ENCODE data around the gene CFAP70. TPM values are rescaled to one million over a fixed set of nuclear protein-coding genes. Genes with fewer than 3 reads are reported as not detected.
"Not testable (repeated sequence)": the region's sequence is repeated elsewhere in the genome, so short reads cannot be mapped to it uniquely, and the experiment has no call there.

CFAP70 gene
- total RNA-seq, 2 experiments from 2014 or later, result 2.0 to 2.2 TPM

GRCh38 chr10:73368238-73368637 is 9.6 kb upstream of the CFAP70 start:
- Mint-ChIP-seq H3K9me3 (peaks cover 3% of the 10 kb centered on the region), H3K4me1 (peaks cover 2% of the 10 kb centered on the region), H3K36me3 (peaks cover 44% of the 10 kb centered on the region), H3K4me3 (no peak overlapping the region), H3K27ac (no peak overlapping the region), H3K27me3 (no peaks in the 10 kb centered on the region)
- no peak for ATAC-seq (ENCODE audit: low read depth)
- POLR2A ChIA-PET, result no interaction called here
- DNase-seq, result no peak

GRCh38 chr10:73366381-73367298 is 8.0 kb upstream of the CFAP70 start:
- DNase-seq, result no peak
- Mint-ChIP-seq H3K4me3 (no peak overlapping the region), H3K36me3 (peaks cover 42% of the 10 kb centered on the region), H3K4me1 (peaks cover 2% of the 10 kb centered on the region), H3K27ac (peak overlapping the region; percentile 8), H3K27me3 (no peaks in the 10 kb centered on the region), H3K9me3 (peaks cover 5% of the 10 kb centered on the region)
- no peak for ATAC-seq (ENCODE audit: low read depth)
- POLR2A ChIA-PET, result interaction anchor here (0.6 to 0.7 kb wide), 4 partner anchors 8 to 1222 kb away, joined by 3 to 5 read pairs (median 4); partner anchors contain the start of gene CFAP70

GRCh38 chr10:73364964-73365363 is 6.3 kb upstream of the CFAP70 start:
- Mint-ChIP-seq H3K9me3 (peaks cover 6% of the 10 kb centered on the region), H3K27ac (no peak overlapping the region), H3K4me3 (no peak overlapping the region), H3K4me1 (peaks cover 2% of the 10 kb centered on the region), H3K27me3 (no peaks in the 10 kb centered on the region), H3K36me3 (peaks cover 38% of the 10 kb centered on the region)
- no peak for DNase-seq
- ATAC-seq (ENCODE audit: low read depth), result no peak
- POLR2A ChIA-PET, result no interaction called here

- peaks cover 9% of the 10 kb centered on the region for H3K4me1 Mint-ChIP-seq
- no peaks in the 10 kb centered on the region for H3K27me3 Mint-ChIP-seq
- peaks cover 3% of the 10 kb centered on the region for H3K9me3 Mint-ChIP-seq
- DNase-seq (no peak), ATAC-seq (ENCODE audit: low read depth) (no peak)
- H3K27ac Mint-ChIP-seq, result no peak overlapping the region
- POLR2A ChIA-PET, result interaction anchor here (1.3 to 2.6 kb wide), 5 partner anchors 8 to 137 kb away, joined by 3 to 14 read pairs (median 10); partner anchors contain the start of genes DNAJC9, MRPS16 and PPP3CB
- H3K36me3 Mint-ChIP-seq, result peaks cover 7% of the 10 kb centered on the region
- no peak overlapping the region for H3K4me3 Mint-ChIP-seq
Measured at GRCh38 chr10:73359492-73359891, 828 bp upstream of the CFAP70 start.

- H3K36me3 Mint-ChIP-seq, result peaks cover 7% of the 10 kb centered on the region
- no peaks in the 10 kb centered on the region for H3K27me3 Mint-ChIP-seq
- peaks cover 9% of the 10 kb centered on the region for H3K4me1 Mint-ChIP-seq
- POLR2A ChIA-PET, result interaction anchor here (0.6 to 2.6 kb wide), 6 partner anchors 12 to 294 kb away, joined by 3 to 14 read pairs (median 8); partner anchors contain the start of genes DNAJC9, MRPS16, P4HA1 and PPP3CB
- DNase-seq (no peak), ATAC-seq (ENCODE audit: low read depth) (no peak)
- H3K27ac Mint-ChIP-seq, result peak overlapping the region; percentile 91
- H3K4me3 Mint-ChIP-seq, result peak overlapping the region; percentile 97
- H3K9me3 Mint-ChIP-seq, result peaks cover 3% of the 10 kb centered on the region
Measured at GRCh38 chr10:73357821-73358220, 843 bp downstream of the CFAP70 start.

- H3K27ac Mint-ChIP-seq, result no peak overlapping the region
- peak overlapping the region; percentile 97 for H3K4me3 Mint-ChIP-seq
- no peak for DNase-seq
- peaks cover 7% of the 10 kb centered on the region for H3K36me3 Mint-ChIP-seq
- peaks cover 9% of the 10 kb centered on the region for H3K4me1 Mint-ChIP-seq
- ATAC-seq (ENCODE audit: low read depth), result no peak
- H3K27me3 Mint-ChIP-seq, result no peaks in the 10 kb centered on the region
- H3K9me3 Mint-ChIP-seq, result peaks cover 3% of the 10 kb centered on the region
- POLR2A ChIA-PET, result interaction anchor here (2.5 to 2.6 kb wide), 2 partner anchors 105 to 110 kb away, joined by 10 to 14 read pairs; partner anchors contain the start of genes DNAJC9 and MRPS16
Measured at GRCh38 chr10:73357166-73357565, 1.5 kb downstream of the CFAP70 start.

GRCh38 chr10:73344269-73344668 is 14.4 kb downstream of the CFAP70 start:
- H3K9me3 Mint-ChIP-seq, result no peaks in the 10 kb centered on the region
- no peaks in the 10 kb centered on the region for H3K27me3 Mint-ChIP-seq

GRCh38 chr10:73340121-73340520 is 18.5 kb downstream of the CFAP70 start:
- H3K36me3 Mint-ChIP-seq, result no peaks in the 10 kb centered on the region
- H3K9me3 Mint-ChIP-seq, result no peaks in the 10 kb centered on the region
- no peak overlapping the region for H3K27ac Mint-ChIP-seq
- no peaks in the 10 kb centered on the region for H3K4me1 Mint-ChIP-seq
- ATAC-seq (ENCODE audit: low read depth) (no peak), DNase-seq (no peak)
- POLR2A ChIA-PET, result no interaction called here
- H3K4me3 Mint-ChIP-seq, result no peak overlapping the region
- H3K27me3 Mint-ChIP-seq, result no peaks in the 10 kb centered on the region

More at GRCh38 chr10:73344269-73344668, 14.4 kb downstream of the CFAP70 start:
- Mint-ChIP-seq H3K27ac (no peak overlapping the region), H3K36me3 (no peaks in the 10 kb centered on the region), H3K4me3 (no peak overlapping the region), H3K4me1 (no peaks in the 10 kb centered on the region)
- DNase-seq (no peak), ATAC-seq (ENCODE audit: low read depth) (no peak)
- POLR2A ChIA-PET, result no interaction called here

GRCh38 chr10:73339436-73339835 is 19.2 kb downstream of the CFAP70 start:
- DNase-seq (no peak), ATAC-seq (ENCODE audit: low read depth) (no peak)
- Mint-ChIP-seq H3K36me3 (no peaks in the 10 kb centered on the region), H3K27me3 (no peaks in the 10 kb centered on the region), H3K9me3 (no peaks in the 10 kb centered on the region), H3K27ac (no peak overlapping the region), H3K4me3 (no peak overlapping the region), H3K4me1 (no peaks in the 10 kb centered on the region)
- POLR2A ChIA-PET, result interaction anchor here (0.6 kb wide), 1 partner anchor 172 kb away, joined by 3 read pairs; the partner anchor contains the start of genes ECD and FAM149B1

GRCh38 chr10:73338801-73339368 is 19.8 kb downstream of the CFAP70 start:
- no peak overlapping the region for H3K4me3 Mint-ChIP-seq
- no peaks in the 10 kb centered on the region for H3K9me3 Mint-ChIP-seq
- no peaks in the 10 kb centered on the region for H3K27me3 Mint-ChIP-seq
- ATAC-seq (ENCODE audit: low read depth) (no peak), DNase-seq (no peak)
- no peaks in the 10 kb centered on the region for H3K4me1 Mint-ChIP-seq
- H3K27ac Mint-ChIP-seq, result no peak overlapping the region
- POLR2A ChIA-PET, result no interaction called here
- no peaks in the 10 kb centered on the region for H3K36me3 Mint-ChIP-seq

GRCh38 chr10:73333202-73333601 is 25.5 kb downstream of the CFAP70 start:
- no peak overlapping the region for H3K27ac Mint-ChIP-seq
- H3K9me3 Mint-ChIP-seq, result no peaks in the 10 kb centered on the region
- H3K27me3 Mint-ChIP-seq, result peaks cover 4% of the 10 kb centered on the region
- no peak for DNase-seq
- POLR2A ChIA-PET, result no interaction called here
- ATAC-seq (ENCODE audit: low read depth), result no peak
- H3K4me1 Mint-ChIP-seq, result no peaks in the 10 kb centered on the region
- no peaks in the 10 kb centered on the region for H3K36me3 Mint-ChIP-seq
- H3K4me3 Mint-ChIP-seq, result no peak overlapping the region

- no peaks in the 10 kb centered on the region for H3K36me3 Mint-ChIP-seq
Measured at GRCh38 chr10:73332379-73332778, 26.3 kb downstream of the CFAP70 start.

GRCh38 chr10:73328523-73328922 is 30.1 kb downstream of the CFAP70 start:
- H3K4me1 Mint-ChIP-seq; POLR2A ChIA-PET; H3K27me3 Mint-ChIP-seq; DNase-seq; H3K36me3 Mint-ChIP-seq; ATAC-seq (ENCODE audit: low read depth); H3K27ac Mint-ChIP-seq; H3K4me3 Mint-ChIP-seq; H3K9me3 Mint-ChIP-seq: not testable (repeated sequence)

More at GRCh38 chr10:73332379-73332778, 26.3 kb downstream of the CFAP70 start:
- no peak overlapping the region for H3K27ac Mint-ChIP-seq
- H3K4me1 Mint-ChIP-seq, result no peaks in the 10 kb centered on the region
- ATAC-seq (ENCODE audit: low read depth) (no peak), DNase-seq (no peak)
- POLR2A ChIA-PET, result no interaction called here
- peaks cover 4% of the 10 kb centered on the region for H3K27me3 Mint-ChIP-seq
- peaks cover 2% of the 10 kb centered on the region for H3K9me3 Mint-ChIP-seq
- H3K4me3 Mint-ChIP-seq, result no peak overlapping the region
